Measurements from ENCODE around the gene CNTN2.

Gene CNTN2

DNA sequence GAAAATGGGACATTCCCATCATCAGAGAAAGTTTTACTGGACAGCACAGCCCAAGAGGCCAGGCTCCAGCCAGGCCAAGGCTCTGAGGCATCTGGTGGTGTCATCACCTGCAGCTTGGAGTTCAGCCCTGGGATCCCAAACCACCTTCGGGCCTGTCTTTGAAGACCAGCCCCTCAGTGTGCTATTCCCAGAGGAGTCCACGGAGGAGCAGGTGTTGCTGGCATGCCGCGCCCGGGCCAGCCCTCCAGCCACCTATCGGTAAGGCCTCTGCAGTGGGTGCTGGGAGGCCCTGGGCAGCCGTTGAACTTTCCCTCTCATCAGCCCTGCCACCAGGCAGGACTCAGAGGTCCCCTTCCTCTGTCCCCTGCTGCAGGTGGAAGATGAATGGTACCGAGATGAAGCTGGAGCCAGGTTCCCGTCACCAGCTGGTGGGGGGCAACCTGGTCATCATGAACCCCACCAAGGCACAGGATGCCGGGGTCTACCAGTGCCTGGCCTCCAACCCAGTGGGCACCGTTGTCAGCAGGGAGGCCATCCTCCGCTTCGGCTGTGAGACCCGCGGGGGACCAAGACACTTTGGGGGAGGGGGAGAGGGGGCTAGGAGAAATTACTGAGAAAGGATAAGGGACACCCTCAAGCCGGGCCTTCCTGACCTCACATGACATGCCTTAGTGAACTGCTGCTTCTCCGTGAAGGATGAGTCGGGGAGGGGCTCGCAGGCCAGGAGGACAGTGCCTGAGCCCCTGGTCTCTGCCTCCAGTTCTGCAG, 15.0 kb downstream of the CNTN2 start:
- no peak for DNase-seq

DNA sequence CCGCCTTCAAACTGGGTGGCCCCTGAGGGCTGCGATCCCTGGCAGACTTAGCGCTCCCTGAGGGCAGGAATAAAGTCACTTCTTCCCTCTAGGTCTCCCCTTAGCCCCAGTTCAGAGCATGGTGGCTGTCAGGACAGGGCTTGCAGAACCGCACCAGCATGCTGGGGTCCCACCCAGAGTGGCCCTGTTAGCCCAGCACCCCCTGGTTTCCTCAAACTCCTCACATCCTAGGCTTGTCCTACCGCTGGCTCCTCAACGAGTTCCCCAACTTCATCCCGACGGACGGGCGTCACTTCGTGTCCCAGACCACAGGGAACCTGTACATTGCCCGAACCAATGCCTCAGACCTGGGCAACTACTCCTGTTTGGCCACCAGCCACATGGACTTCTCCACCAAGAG, 15.8 kb downstream of the CNTN2 start:
- no peak for DNase-seq

- DNase-seq = no peak
Observed at GRCh38 chr1:205059660-205060059, 16.6 kb downstream of the CNTN2 start.

DNA sequence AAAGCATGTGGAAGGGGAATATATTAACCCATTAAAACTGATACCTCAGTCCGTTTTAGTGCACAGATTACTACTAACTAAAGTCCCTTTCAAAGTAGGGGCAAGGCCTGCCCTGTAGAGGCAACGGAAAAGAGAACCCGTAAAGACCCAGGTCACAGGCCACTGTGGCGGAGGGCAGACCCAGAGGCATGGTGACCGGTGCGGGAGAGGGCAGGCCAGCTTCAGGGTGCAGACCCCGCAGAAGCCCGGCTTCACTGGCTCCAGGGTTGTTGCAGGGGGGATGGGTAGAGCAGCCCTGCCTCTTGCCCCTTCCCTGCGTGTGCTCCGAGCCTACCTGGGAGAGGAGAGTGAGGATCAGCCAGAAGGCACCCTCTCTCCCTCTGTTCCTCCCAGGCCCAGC, 17.7 kb downstream of the CNTN2 start:
- no peak for DNase-seq

- no peak for DNase-seq
Observed at GRCh38 chr1:205061227-205061626, 18.2 kb downstream of the CNTN2 start.

DNA sequence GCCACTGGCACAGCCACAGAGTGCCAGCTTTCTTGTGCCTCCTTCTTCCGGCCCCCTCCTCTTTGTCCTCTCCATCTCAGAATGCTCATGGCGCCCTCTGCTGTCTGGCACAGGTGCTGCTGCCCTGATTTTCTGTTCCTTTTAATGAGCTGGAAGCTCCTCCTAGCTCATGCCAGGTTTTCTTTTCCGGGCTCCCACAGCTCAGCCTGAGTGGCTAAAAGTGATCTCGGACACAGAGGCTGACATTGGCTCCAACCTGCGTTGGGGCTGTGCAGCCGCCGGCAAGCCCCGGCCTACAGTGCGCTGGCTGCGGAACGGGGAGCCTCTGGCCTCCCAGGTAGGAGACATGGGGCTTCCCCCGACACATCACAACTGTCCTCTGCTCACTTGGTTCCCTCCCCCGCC, 18.7 kb downstream of the CNTN2 start:
- DNase-seq = peak; percentile 72

- DNase-seq = no peak
Observed at GRCh38 chr1:205062319-205062718, 19.3 kb downstream of the CNTN2 start.

GRCh38 chr1:205062895-205063294, 19.9 kb downstream of the CNTN2 start:
- no peak for DNase-seq

DNA sequence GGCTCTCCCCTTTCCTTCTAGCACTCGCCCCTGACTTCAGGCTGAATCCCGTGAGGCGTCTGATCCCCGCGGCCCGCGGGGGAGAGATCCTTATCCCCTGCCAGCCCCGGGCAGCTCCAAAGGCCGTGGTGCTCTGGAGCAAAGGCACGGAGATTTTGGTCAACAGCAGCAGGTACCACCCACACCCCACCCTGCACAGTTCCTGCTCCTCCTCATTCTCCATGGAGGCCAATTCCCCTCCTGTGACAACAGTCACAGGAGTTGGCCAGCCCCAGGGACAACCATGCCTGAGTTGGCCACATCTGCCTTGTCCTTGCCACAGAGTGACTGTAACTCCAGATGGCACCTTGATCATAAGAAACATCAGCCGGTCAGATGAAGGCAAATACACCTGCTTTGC, 21.3 kb downstream of the CNTN2 start:
- no peak for DNase-seq

DNA sequence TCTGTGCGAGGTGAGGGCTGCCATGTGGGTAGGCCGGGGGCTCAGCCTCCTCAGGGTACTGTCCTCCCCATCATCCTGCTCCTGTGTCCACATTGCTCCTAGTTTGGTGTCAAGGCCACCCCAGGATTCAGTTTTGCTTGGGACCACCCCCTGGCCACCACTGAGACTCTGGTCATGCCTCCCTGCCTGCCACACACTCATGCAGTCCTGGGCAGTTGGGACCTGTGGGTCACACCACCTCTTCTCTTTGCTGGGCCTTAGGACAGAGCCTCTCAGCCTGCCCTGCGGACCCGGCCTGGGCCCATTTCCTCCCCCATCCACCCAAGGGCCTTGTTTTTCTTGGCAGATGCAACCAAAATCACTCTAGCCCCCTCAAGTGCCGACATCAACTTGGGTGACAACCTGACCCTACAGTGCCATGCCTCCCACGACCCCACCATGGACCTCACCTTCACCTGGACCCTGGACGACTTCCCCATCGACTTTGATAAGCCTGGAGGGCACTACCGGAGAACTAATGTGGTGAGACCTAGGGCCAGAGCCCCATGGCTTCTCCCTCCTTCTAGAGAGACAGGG, 21.8 kb downstream of the CNTN2 start:
- no peak for DNase-seq

DNA sequence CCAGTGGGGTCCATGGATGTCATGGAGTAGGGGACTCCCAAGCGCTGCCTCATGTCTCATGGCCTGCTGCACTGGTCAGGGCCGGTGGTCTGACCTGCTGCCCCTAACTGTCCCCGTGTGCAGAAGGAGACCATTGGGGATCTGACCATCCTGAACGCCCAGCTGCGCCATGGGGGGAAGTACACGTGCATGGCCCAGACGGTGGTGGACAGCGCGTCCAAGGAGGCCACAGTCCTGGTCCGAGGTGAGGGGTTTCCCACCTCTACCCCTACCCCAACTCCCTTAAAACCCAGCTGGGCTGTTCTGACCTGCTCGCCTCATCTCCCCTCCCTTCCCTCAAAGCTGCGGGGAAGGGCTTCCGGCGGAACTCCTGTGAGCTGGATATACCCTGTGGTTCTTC, 22.7 kb downstream of the CNTN2 start:
- DNase-seq = no peak

DNA sequence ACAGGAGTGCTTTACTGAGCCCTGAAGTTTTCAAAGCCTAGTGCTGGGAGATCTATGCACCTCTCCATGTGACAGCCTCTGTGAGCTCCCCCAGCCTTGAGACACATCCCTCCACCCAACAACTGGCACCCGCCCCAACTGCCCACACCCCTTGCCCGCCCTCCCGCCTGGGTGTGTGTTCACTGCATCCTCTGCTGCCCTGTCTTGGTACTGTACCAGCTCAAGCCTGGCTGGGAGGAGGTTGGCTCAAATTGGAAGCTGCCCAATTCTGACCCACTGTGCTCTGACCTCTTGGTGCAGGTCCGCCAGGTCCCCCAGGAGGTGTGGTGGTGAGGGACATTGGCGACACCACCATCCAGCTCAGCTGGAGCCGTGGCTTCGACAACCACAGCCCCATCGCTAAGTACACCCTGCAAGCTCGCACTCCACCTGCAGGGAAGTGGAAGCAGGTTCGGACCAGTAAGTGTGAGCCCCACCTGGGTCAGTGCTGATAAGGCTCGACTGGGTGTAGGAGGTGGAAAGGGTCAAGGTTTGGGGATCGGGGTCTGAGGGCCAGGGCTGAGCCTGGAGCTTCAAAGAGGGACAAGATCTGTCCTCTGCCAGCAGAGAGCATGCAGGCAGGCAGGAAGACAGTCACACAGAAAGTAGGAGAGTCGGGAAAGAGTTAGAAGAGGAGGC, 23.3 kb downstream of the CNTN2 start:
- no peak for DNase-seq

DNA sequence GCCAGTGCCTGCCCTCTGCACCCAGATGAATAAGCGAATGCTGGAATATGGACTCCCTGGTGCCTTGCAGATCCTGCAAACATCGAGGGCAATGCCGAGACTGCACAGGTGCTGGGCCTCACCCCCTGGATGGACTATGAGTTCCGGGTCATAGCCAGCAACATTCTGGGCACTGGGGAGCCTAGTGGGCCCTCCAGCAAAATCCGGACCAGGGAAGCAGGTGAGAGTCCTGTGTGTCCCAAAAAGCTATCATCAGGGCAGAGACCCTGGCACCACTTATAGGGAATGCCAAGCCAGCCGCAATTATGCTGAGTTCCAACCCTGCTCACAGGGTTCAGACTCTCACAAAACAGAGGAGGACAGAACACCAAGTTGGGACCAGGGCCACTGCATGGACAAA, 24.0 kb downstream of the CNTN2 start:
- DNase-seq = no peak

DNA sequence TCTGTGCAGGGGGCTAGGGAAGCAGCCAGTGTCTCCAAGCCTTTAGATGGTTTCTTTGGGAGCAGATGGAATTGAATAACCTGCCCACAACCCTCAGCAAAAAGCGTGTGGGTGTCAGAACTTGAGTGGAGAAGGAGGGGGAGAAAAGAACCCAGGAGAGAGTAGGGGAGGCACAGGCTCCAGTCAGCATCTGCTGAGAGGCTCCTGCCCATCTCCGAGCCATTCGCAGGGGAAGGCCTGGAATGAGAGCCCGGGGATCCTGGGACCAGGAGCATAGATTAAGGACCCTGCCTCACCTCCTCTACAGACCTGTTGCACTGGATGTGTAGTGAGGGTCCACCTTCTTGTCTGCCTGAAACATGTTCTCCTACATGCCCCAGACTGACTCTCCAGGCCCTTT, 25.0 kb downstream of the CNTN2 start:
- DNase-seq = no peak

DNA sequence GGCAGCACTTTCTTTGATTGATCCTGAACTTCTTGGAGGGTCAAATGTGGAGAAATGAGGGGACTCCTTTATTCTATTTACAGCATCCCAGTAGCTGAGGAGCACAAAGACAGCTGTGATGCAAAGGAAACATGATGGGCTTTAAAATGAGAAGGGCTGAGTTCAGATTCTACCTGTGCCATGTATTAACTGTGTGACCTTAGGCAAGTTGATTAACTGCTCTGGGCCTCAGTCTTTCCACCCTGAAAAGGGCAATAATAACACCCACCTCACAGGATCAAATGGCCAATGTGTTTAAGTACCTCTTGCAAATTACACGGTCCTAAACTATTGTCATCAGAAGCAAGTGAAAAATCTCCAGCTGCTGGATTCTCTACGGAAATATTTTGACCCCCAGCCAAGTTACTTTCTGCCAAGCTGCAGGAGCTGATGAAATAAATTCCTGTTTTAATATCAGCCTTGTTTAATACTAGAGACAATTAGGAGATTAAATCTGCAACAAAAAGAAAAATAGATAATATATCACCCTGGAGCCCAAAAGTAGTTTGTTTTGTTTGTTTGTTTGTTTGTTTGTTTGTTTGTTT, 25.5 kb downstream of the CNTN2 start:
- no peak for DNase-seq

DNA sequence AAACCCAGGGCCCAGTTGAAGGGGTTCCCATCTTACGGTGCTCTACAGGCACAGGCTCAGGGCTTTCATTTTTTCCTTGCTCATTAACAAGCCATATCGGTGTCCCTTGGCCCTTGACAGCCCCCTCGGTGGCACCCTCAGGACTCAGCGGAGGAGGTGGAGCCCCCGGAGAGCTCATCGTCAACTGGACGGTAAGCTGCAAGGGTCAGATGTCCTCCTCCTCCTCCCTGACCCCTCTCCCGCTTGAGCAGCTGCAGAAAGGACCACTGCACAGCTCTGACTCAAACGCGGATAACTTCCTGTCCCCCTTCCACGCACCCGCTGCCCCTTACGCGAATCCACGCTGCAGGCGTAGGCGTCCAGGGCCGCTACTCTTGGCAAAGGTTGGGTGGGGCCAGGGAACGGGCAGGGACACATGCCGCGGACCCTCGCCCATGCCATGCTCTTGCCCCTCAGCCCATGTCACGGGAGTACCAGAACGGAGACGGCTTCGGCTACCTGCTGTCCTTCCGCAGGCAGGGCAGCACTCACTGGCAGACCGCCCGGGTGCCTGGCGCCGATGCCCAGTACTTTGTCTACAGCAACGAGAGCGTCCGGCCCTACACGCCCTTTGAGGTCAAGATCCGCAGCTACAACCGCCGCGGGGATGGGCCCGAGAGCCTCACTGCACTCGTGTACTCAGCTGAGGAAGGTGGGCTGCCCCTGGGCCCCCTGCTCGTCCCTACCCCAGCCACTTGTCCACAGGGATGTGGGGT, 26.5 kb downstream of the CNTN2 start:
- no peak for DNase-seq

GRCh38 chr1:205071028-205071409, 28.0 kb downstream of the CNTN2 start:
- no peak for DNase-seq

DNA sequence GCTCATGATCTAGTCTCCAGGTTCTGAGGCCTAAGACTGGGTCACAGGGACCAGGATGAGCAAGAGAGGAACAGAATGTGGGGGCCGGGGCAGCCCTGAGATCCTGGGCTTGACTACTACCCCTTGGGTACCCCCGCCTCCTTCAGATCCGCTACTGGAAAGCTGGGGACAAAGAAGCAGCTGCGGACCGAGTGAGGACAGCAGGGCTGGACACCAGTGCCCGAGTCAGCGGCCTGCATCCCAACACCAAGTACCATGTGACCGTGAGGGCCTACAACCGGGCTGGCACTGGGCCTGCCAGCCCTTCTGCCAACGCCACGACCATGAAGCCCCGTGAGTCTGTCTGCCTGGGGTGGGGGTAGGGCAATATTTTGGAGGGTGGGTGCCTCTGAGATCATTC, 28.8 kb downstream of the CNTN2 start:
- DNase-seq = no peak

DNA sequence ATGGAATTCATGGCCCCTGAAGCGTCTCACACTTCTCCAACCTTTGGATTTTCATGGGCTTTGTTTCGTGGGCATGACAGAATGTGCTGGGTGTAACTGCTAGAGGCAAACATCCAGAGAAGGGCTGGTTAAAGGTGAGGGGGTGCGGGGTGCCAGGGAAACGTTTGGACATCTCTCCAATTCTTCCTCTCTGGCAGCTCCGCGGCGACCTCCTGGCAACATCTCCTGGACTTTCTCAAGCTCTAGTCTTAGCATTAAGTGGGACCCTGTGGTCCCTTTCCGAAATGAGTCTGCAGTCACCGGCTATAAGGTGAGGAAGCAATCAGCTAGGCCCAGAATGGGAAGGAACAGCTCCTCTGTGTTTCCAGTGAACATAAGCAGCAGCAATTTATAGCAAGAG, 29.3 kb downstream of the CNTN2 start:
- DNase-seq = no peak

DNA sequence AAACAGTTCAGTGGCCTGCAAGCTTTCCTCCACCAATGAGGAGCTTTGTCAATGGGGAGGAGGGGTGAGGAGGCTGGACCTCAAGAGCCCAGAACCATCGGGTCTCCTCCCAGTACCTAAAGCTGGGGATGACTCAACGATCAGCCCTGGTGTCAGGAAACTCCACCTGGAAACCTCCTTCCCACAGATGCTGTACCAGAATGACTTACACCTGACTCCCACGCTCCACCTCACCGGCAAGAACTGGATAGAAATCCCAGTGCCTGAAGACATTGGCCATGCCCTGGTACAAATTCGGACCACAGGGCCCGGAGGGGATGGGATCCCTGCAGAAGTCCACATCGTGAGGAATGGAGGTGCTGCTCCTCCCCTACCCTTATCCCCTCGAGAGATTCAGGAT, 29.9 kb downstream of the CNTN2 start:
- DNase-seq = no peak

DNA sequence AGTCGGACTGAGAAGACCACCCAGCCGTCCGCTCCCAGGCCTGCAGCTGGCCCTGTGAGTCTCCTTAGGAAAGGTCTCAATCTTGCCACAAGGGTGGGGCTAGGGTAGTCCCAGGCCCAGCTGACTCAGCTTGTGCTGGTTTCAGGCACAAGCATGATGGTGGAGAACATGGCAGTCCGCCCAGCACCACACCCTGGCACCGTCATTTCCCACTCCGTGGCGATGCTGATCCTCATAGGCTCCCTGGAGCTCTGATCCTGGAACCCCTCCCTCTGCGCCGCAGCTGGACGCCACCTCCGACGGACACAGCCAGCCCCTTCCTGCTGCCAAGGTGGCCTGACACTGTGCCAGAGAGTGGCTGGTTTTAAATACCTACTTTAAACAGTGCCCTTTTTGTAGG, 30.5 kb downstream of the CNTN2 start:
- DNase-seq = no peak

DNA sequence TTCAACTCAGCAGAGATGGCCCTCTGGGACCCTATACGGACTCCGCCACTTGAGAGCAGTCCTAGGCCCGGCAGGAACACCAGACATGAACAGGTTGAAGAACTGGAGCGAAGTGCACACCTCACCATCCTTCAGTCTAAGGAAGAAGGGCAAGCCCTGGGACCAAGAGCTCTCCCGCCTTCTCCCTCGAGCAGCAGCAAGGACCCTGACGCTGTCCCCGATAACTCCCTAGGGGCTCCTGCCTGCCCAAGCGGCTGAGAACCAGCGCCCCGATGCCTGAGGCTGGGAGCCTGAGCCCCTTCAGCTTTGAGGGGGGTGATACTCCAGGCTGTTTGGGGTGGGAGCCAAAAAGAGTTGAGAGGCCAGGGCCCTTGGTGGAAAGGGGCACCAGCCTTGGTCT, 31.1 kb downstream of the CNTN2 start:
- DNase-seq = no peak

- DNase-seq = no peak
Observed at GRCh38 chr1:205074513-205074912, 31.5 kb downstream of the CNTN2 start.

Measured in NCI-H1105 treated with DMSO at 0.1 percent for 48 hours (cell line).